Fibroblast of lung (primary cell): ENCODE results near the gene ADCY2. TPM values are rescaled to one million over a fixed set of nuclear protein-coding genes. Genes with fewer than 3 reads are reported as not detected.

Source experiments
- DNase-seq, 2 donors: peaks; one replicate each; pipeline versions ENCODE4 v3.0.0 to v3.0.0-alpha.2; 2010; ENCODE audit warnings: low read depth in 2 of 2
- H2AFZ ChIP-seq: 2 replicates; pipeline ENCODE4 v1.5.1; 2012; ENCODE audit warnings: low read length, control low read depth, inconsistent platforms
- H3K27ac ChIP-seq: 2 replicates; pipeline ENCODE4 v1.5.1; 2011; ENCODE audit warnings: low read length, control low read depth; ENCODE audit not compliant: insufficient read depth
- H3K27me3 ChIP-seq: 2 replicates; pipeline ENCODE4 v1.5.1; 2011; ENCODE audit warnings: mild to moderate bottlenecking, low read length; ENCODE audit not compliant: control insufficient read depth, insufficient read depth
- H3K36me3 ChIP-seq: 2 replicates; pipeline ENCODE4 v1.5.1; 2011; ENCODE audit warnings: low read length; ENCODE audit not compliant: control insufficient read depth, insufficient read depth
- H3K4me1 ChIP-seq: 2 replicates; pipeline ENCODE4 v1.5.1; 2011; ENCODE audit warnings: low read length; ENCODE audit not compliant: control insufficient read depth, insufficient read depth; ENCODE audit errors: extremely low read depth
- H3K4me2 ChIP-seq: 2 replicates; pipeline ENCODE4 v1.5.1; 2011; ENCODE audit warnings: low read length, control low read depth; ENCODE audit not compliant: insufficient read depth; ENCODE audit errors: extremely low read depth
- H3K4me3 ChIP-seq, 4 experiments: fragments of 200-600 bp in 1 of 4; sonication (generic) in 1 of 4; replicated peaks in 1 of 4; 2 replicates each; pipeline ENCODE4 v1.5.1; 2011 to 2016; ENCODE audit warnings: low read length in 4 of 4, low read depth in 3 of 4, mild to moderate bottlenecking in 3 of 4, control low read depth in 2 of 4, inconsistent platforms in 1 of 4, mixed read lengths in 1 of 4; ENCODE audit not compliant: insufficient read depth in 1 of 4; ENCODE audit errors: control extremely low read depth in 1 of 4
- H3K79me2 ChIP-seq: 2 replicates; pipeline ENCODE4 v1.5.1; 2012; ENCODE audit warnings: mild to moderate bottlenecking, low read length, inconsistent platforms; ENCODE audit not compliant: control insufficient read depth, insufficient read depth
- H3K9ac ChIP-seq: 2 replicates; pipeline ENCODE4 v1.5.1; 2011; ENCODE audit warnings: mild to moderate bottlenecking, low read length, control low read depth; ENCODE audit not compliant: insufficient read depth
- H3K9me3 ChIP-seq: 2 replicates; pipeline ENCODE4 v1.5.1; 2012; ENCODE audit warnings: low read depth, low read length; ENCODE audit not compliant: control insufficient read depth, insufficient read depth
- H4K20me1 ChIP-seq: 2 replicates; pipeline ENCODE4 v1.5.1; 2011; ENCODE audit warnings: low read length; ENCODE audit not compliant: control insufficient read depth, insufficient read depth; ENCODE audit errors: extremely low read depth
- CTCF ChIP-seq, 2 donors: IDR thresholded peaks in 1 of 2; conservative IDR thresholded peaks in 1 of 2; 1 replicate in 1 of 2; 2 replicates in 1 of 2; pipeline ENCODE4 v1.5.1; 2011 to 2012; ENCODE audit warnings: low read length in 2 of 2, control low read depth in 1 of 2, inconsistent platforms in 1 of 2, low read depth in 1 of 2, mild to moderate bottlenecking in 1 of 2
- EZH2 ChIP-seq: IDR thresholded peaks from 2 replicates; pipeline ENCODE4 v1.5.1; 2012; ENCODE audit warnings: low read length, control low read depth, mild to moderate bottlenecking; ENCODE audit errors: missing control alignments
- polyA plus RNA-seq, 2 donors: library from polyadenylated mRNA; depleted of rRNA in 1 of 2; stranded (reverse) in 1 of 2; unstranded in 1 of 2; fragments of >200 nt; gene quantifications; 2 replicates each; pipeline ENCODE4 v1.2.1, GENCODE V29; 2011 to 2012; ENCODE audit warnings: missing spikeins in 1 of 2
- total RNA-seq: library from RNA; depleted of rRNA; stranded (reverse); fragments of >200 nt; gene quantifications from 2 replicates; pipeline ENCODE4 v1.2.1, GENCODE V29; 2014

Gene ADCY2
- total and polyA plus RNA-seq, 2 donors (not counting 1 experiment from before 2014, with no cell fraction given) = under 0.01 to 0.05 TPM

DNA sequence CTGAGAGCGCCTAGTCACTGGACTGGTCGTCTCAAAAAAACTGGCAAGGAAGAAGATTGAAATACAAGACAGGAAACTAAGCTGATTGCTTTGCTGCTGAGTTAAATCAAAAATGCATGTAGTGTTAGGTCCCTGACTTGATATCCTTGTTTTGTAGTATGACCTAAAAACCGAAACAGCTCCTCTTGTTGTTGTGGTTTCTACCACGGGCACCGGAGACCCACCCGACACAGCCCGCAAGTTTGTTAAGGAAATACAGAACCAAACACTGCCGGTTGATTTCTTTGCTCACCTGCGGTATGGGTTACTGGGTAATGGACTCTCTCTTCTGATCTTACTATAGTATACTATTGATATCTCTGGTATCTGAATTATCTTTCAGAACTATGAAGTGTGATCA lies 477.3 kb downstream of the ADCY2 start:
- H3K36me3 ChIP-seq = peaks cover 5% of the 10 kb centered on the region

GRCh38 chr5:7874639-7875038 lies 478.7 kb downstream of the ADCY2 start:
- peaks cover 8% of the 10 kb centered on the region for H3K36me3 ChIP-seq
- H3K4me1 ChIP-seq = peaks cover 9% of the 10 kb centered on the region
- no peak overlapping the region for H3K4me2 ChIP-seq
- H2AFZ ChIP-seq = no peak overlapping the region
- no peaks in the 10 kb centered on the region for H3K27me3 ChIP-seq
- H3K9me3 ChIP-seq = no peaks in the 10 kb centered on the region
- TF ChIP-seq CTCF (conservative IDR thresholded peaks at IDR 0.05 in 1 of 2, IDR thresholded peaks at IDR 0.05 in 1 of 2; ENCODE audit: low read depth in 1 of 2, low read length in 2 of 2) = no peak
- no peak for TF ChIP-seq EZH2
- peaks cover 39% of the 10 kb centered on the region for H3K79me2 ChIP-seq
- no peaks in the 10 kb centered on the region for H4K20me1 ChIP-seq
- no peak overlapping the region for H3K4me3 ChIP-seq
- H3K27ac ChIP-seq = no peak overlapping the region
- DNase-seq = no peak
- no peak overlapping the region for H3K9ac ChIP-seq

More for the DNA sequence above, 477.3 kb downstream of the ADCY2 start:
- Histone ChIP-seq H3K9me3 (no peaks in the 10 kb centered on the region), H4K20me1 (no peaks in the 10 kb centered on the region), H3K9ac (no peak overlapping the region), H3K27me3 (no peaks in the 10 kb centered on the region), H3K27ac (no peak overlapping the region), H2AFZ (no peak overlapping the region), H3K79me2 (peaks cover 49% of the 10 kb centered on the region), H3K4me3 (no peak overlapping the region), H3K4me2 (no peak overlapping the region), H3K4me1 (peaks cover 6% of the 10 kb centered on the region)
- TF ChIP-seq EZH2 (no peak), CTCF (conservative IDR thresholded peaks at IDR 0.05 in 1 of 2, IDR thresholded peaks at IDR 0.05 in 1 of 2; ENCODE audit: low read depth in 1 of 2, low read length in 2 of 2) (no peak)
- DNase-seq = no peak

DNA sequence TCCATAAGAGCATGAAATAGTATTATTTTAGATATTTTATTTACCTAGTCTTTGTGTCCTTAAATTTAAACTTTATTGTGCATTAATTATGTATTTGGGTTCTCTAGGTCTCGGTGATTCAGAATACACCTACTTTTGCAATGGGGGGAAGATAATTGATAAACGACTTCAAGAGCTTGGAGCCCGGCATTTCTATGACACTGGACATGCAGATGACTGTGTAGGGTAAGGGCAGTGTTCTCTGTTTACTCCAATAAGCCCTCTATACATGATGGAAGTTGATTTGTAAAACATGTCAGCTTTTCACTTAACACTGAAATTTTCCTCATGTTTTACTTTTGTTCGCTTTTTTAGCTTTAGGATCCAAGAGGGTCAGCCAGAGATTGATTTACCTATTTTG lies 479.2 kb downstream of the ADCY2 start:
- H3K9me3 ChIP-seq = no peaks in the 10 kb centered on the region
- peaks cover 9% of the 10 kb centered on the region for H3K36me3 ChIP-seq
- H3K4me1 ChIP-seq = peaks cover 9% of the 10 kb centered on the region
- no peak for DNase-seq
- H3K27me3 ChIP-seq = no peaks in the 10 kb centered on the region
- no peak overlapping the region for H3K9ac ChIP-seq
- no peaks in the 10 kb centered on the region for H4K20me1 ChIP-seq
- no peak overlapping the region for H2AFZ ChIP-seq
- H3K4me3 ChIP-seq = no peak overlapping the region
- H3K79me2 ChIP-seq = peaks cover 36% of the 10 kb centered on the region
- TF ChIP-seq CTCF (conservative IDR thresholded peaks at IDR 0.05 in 1 of 2, IDR thresholded peaks at IDR 0.05 in 1 of 2; ENCODE audit: low read depth in 1 of 2, low read length in 2 of 2) = no peak
- no peak for TF ChIP-seq EZH2
- no peak overlapping the region for H3K4me2 ChIP-seq
- H3K27ac ChIP-seq = no peak overlapping the region
